ENCODE results near the gene C2CD4A. TPM values are rescaled to one million over a fixed set of nuclear protein-coding genes. Genes with fewer than 3 reads are reported as not detected.
A peak's percentile ranks its signal among the peaks of the same experiment; 100 is the strongest.
"Not testable (repeated sequence)": the region's sequence is repeated elsewhere in the genome, so short reads cannot be mapped to it uniquely, and the experiment has no call there.

Gene C2CD4A
- total RNA-seq, 1 donor from 2014 or later = 0.10 TPM

DNA sequence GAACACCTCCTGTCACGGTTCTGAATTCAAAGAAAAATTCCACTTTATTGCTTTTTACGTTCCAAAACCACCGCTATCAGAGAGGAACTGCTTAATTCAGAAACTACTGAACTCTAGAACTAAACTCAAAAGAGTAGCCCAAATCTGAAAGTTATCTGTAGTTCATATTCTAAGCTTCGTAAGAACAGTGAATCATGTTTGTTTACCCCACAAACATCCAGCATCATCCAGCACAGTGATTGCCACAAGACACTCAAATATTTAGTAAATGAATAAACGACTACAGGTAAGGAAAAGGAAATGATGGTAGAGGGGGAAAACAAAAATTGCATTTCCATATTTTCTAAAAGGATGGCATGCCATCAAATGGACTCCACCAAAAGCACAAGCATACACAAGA, 38.9 kb upstream of the C2CD4A start:
- DNase-seq (ENCODE audit: low spot score) = no peak
- Mint-ChIP-seq H3K4me1 (ENCODE audit: low read depth) (no peaks in the 10 kb centered on the region), H3K9me3 (ENCODE audit: low read depth) (no peaks in the 10 kb centered on the region), H3K27ac (ENCODE audit: unreplicated experiment) (no peak overlapping the region), H3K4me3 (ENCODE audit: unreplicated experiment) (no peak overlapping the region), H3K36me3 (ENCODE audit: low read depth) (peaks cover 11% of the 10 kb centered on the region), H3K27me3 (ENCODE audit: low read depth) (no peaks in the 10 kb centered on the region)
- TF ChIP-seq CTCF (IDR thresholded peaks at IDR 0.05) = no peak

- Mint-ChIP-seq H3K27ac (ENCODE audit: unreplicated experiment) (peak overlapping the region; percentile 41), H3K9me3 (ENCODE audit: low read depth) (peaks cover 7% of the 10 kb centered on the region)
- DNase-seq (ENCODE audit: low spot score) = no peak
Measured at GRCh38 chr15:62035256-62035924, 31.4 kb upstream of the C2CD4A start.

DNA sequence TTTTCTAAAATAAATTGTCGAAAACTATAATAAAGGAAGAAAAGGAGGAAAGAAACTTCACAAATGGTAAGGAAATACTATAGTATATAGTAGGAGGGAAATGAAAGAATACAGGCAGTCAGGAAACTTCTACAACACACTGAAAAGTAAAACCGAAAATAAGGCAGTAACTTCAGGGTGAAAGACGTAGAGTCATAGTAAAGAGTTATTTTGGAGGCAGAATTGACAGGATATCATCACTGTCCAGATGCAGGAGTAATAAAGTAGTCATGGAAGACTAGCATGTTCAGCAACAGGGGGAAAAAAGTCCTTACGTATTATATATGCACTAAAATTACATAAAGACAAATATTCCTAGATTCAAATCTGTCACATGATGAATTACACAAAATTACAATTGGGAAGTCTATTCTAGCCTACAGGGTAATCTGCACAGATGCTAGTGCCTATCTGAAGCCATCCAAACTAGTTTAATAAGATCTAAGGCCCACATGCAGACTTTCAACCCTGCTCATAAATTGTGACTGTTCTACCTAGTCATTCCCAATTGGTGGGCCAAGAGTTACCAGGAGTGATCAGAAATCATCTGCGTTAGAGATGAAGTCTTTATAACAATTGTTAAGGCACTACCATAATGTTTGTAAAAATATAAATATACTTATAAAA, 20.6 kb upstream of the C2CD4A start:
- no peaks in the 10 kb centered on the region for H3K27me3 Mint-ChIP-seq (ENCODE audit: low read depth)
- no peak overlapping the region for H3K27ac Mint-ChIP-seq (ENCODE audit: unreplicated experiment)
- peaks cover 3% of the 10 kb centered on the region for H3K9me3 Mint-ChIP-seq (ENCODE audit: low read depth)
- DNase-seq (ENCODE audit: low spot score) = no peak
- peaks cover 10% of the 10 kb centered on the region for H3K4me1 Mint-ChIP-seq (ENCODE audit: low read depth)
- TF ChIP-seq CTCF (IDR thresholded peaks at IDR 0.05) = no peak
- H3K36me3 Mint-ChIP-seq (ENCODE audit: low read depth) = peaks cover 2% of the 10 kb centered on the region
- H3K4me3 Mint-ChIP-seq (ENCODE audit: unreplicated experiment) = no peak overlapping the region

More at GRCh38 chr15:62035256-62035924, 31.4 kb upstream of the C2CD4A start:
- no peaks in the 10 kb centered on the region for H3K27me3 Mint-ChIP-seq (ENCODE audit: low read depth)
- peaks cover 13% of the 10 kb centered on the region for H3K4me1 Mint-ChIP-seq (ENCODE audit: low read depth)
- no peak for TF ChIP-seq CTCF (IDR thresholded peaks at IDR 0.05)
- peaks cover 12% of the 10 kb centered on the region for H3K36me3 Mint-ChIP-seq (ENCODE audit: low read depth)
- no peak overlapping the region for H3K4me3 Mint-ChIP-seq (ENCODE audit: unreplicated experiment)

DNA sequence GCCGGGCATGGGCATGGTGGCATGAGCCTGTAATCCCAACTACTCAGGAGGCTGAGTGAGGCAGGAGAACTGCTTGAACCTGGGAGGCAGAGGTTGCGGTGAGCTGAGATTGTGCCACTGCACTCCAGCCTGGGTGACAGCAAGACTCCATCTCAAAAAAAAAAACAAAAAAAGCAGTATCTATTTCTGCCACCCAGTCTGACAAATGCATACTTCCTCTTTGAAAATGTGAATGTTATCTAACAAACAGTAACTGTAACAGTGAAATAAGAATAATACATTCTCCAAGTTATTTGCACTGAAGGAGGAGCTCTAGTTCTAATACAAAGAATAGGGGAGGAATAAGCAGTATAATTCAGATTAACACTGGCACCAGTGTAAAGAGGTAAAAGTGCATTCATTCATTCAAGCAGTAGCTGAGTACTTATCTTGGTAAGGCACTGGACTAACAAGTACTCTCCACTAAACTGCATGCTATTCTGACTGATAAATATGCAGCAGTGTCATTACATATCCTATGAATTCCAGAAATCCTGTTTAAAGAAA, 19.4 kb upstream of the C2CD4A start:
- DNase-seq (ENCODE audit: low spot score) = no peak
- H3K27ac Mint-ChIP-seq (ENCODE audit: unreplicated experiment) = no peak overlapping the region
- TF ChIP-seq CTCF (IDR thresholded peaks at IDR 0.05) = no peak
- H3K27me3 Mint-ChIP-seq (ENCODE audit: low read depth) = no peaks in the 10 kb centered on the region
- peaks cover 10% of the 10 kb centered on the region for H3K4me1 Mint-ChIP-seq (ENCODE audit: low read depth)
- H3K9me3 Mint-ChIP-seq (ENCODE audit: low read depth) = peaks cover 3% of the 10 kb centered on the region
- H3K36me3 Mint-ChIP-seq (ENCODE audit: low read depth) = peaks cover 2% of the 10 kb centered on the region
- H3K4me3 Mint-ChIP-seq (ENCODE audit: unreplicated experiment) = no peak overlapping the region

GRCh38 chr15:62048254-62048653, 18.5 kb upstream of the C2CD4A start:
- H3K9me3 Mint-ChIP-seq (ENCODE audit: low read depth); H3K27ac Mint-ChIP-seq (ENCODE audit: unreplicated experiment); H3K36me3 Mint-ChIP-seq (ENCODE audit: low read depth); H3K4me3 Mint-ChIP-seq (ENCODE audit: unreplicated experiment); DNase-seq (ENCODE audit: low spot score); H3K27me3 Mint-ChIP-seq (ENCODE audit: low read depth): not testable (repeated sequence)
- H3K4me1 Mint-ChIP-seq (ENCODE audit: low read depth) = peaks cover 10% of the 10 kb centered on the region
